HG03520 (cell line): Measurements from ENCODE around the gene CYP46A1.

ENCODE experiments used
- ATAC-seq: cut with Tn5 transposase; IDR thresholded peaks from one replicate; pipeline ENCODE4 v1.9.1; 2021; ENCODE audit warnings: mild to moderate bottlenecking, moderate library complexity; ENCODE audit not compliant: unreplicated experiment

The CYP46A1 gene

DNA sequence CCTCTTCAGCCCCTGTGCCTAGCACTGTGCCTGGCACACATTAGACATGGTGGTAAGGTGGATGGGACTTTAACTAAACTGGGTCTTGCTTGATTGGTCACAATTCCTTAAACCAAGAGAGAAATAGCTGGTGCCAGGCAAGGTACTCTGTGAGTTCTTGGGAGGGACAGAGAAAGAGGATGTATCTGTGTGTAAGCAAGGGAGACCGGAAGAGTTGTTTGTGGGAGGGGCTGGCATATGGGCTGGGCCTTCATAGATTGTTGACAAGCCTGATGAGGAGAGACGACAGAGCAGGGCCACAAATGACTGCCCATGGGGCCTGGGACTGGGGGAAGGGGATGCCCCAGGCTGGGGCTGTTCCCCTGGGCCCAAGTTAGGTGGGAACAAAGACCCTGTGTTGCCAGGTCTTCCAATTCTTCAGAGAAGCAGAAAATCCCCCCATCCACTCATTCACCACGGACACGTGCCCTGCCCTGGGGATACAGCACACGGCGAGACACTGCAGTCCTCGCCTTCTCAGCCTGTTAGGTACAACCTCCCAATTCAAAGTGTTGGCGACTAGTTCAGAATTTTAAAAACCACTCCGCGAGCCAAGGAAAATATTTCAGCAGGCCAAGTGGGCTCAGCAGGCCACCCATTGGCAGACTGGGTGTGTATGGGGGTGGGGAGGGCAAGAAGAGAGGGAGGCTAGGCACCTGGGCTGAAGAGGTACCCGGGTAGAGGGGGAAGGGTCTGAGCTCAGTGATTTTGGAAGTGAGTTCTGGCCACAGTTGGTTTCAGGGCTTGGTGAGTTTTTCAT is 11.4 kb upstream of the CYP46A1 start:
- peak; percentile 83 for ATAC-seq

GRCh38 chr14:99673305-99674063 is 10.6 kb upstream of the CYP46A1 start:
- no peak for ATAC-seq

DNA sequence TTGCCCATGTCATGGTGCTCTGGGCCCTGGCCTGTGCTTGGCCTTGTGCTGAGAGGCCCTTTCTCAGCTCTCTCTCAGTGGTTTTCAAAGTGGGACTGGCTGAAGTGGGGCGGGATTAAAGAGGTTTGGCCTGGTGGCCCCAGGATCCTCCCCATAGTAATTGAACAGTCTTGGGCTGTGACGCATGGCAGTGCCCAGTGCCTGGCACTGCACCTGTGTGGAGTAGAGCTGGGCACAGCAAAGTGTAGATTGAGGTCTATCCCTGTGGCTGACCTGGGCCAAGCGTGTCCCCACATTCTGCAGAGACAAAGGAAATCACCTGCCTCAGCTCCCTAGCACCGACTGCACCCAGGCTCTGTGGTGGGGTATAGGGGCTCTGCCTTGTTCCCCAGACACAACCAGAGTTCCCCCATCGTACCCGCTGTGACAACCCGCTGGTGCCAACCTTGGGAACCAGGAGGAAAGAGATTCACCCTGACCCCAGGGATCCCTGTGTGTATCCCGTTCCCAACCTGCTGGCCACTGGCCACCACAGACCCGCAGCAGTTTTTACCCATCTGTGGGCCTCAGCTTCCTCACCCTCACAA is 9.9 kb upstream of the CYP46A1 start:
- ATAC-seq: no peak

DNA sequence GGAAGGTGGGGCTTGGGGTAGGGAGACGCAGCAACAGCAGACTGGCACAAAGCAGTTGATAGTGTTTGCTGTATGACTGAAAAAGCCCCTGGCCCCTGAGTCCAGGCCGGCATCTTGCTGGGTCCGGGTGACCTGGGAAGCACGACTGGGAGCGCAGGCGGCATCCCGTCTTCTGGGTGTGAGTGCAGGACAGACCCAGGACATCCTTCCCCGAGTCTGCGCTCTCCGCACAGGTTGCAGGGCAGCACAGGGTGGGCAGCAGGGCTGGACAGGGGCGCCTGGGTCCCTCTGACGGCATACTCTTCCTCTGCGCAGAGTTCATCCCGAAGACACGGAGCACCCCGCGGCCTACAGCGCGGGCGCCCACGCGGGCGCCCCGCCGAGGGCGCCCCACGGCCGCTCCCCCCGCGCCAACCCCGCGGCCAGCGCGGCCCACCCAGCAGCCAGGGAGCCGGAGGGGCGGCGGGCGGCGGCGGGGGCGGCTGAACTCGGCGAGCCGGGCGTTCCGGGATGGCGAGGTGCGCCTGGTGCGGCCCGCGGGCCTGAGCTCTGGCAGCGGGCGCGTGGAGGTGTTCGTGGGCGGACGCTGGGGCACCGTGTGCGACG is 9.2 kb upstream of the CYP46A1 start:
- ATAC-seq: no peak

DNA sequence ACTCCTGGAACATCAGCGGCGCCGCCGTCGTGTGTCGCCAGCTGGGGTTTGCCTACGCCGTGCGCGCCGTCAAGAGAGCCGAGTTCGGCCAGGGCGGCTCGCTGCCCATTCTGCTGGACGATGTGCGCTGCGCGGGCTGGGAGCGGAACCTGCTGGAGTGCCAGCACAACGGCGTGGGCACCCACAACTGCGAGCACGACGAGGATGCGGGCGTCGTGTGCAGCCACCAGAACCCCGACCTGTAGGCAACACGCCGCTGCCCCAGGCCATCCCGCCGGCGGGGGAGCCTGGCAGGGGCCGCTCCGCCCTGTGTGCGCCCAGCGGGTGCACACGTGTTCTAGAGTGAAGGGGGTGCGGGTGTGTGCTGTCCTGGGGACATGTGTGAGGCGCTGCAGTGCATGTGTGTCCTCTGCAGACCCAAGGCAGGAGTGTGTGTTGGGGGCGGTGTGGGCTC is 8.7 kb upstream of the CYP46A1 start:
- ATAC-seq: no peak

GRCh38 chr14:99675951-99676350 is 8.1 kb upstream of the CYP46A1 start:
- ATAC-seq: no peak

DNA sequence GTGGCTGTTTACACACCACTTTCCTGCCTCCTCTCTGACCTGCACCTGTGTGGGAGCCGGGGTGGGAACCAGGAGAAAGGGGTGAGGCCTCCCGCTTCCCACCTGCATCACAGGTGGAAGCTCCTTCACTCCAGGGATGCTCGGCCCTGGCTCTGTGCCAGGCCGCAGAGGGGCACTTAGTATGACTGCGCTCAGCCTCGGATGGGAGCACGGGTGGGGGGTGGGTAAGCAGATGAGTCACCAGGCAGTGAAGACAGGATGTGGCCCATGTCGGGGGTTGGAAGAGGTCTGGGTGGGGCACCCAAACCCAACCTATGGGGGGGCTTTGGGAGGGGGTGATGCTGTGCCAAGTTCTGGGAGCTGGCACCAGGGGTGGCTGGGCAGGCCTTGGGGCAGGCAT is 7.4 kb upstream of the CYP46A1 start:
- no peak for ATAC-seq

- no peak for ATAC-seq
These were observed 6.6 kb upstream of the CYP46A1 start for GRCh38 chr14:99677231-99678140.

DNA sequence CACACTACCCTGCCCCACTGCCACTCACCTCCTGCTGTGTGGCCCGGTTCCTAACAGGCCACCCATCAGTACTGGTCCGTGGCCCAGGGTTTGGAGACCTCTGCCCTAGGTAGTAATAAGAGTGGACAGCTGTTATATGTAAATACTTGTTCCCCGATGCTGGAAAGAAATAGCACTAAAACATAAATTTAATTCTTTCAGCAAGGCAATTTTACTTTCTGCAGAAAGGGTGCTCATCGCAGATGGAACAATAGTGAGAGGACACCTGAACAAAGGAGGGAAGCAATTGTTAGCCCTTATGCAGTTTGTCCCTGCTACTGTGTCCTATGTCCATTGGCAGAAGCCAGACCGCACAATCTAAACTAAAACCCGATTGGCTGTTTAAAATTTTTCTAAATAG is 5.9 kb upstream of the CYP46A1 start:
- ATAC-seq: no peak

- no peak for ATAC-seq
These were observed 5.0 kb upstream of the CYP46A1 start for GRCh38 chr14:99679111-99679510.

DNA sequence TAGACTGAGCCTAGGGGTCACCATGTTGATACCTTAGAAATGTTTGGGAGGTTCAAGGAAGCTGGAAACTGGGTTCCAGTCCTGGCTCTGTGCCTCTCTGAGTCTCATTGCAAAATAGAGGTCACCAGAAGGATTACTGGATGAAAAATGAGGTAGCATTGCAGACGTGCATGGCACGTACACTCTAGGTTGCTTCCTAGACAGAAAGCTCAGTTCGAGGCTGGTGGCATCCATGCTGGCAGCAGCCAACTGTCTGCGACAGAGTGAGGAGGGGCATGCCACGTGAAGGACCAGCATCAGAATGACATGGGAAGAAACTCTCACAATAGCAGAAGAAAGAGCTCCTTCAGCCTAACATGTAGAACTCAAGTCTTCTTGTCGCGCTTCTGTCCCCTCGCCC is 4.6 kb upstream of the CYP46A1 start:
- no peak for ATAC-seq

GRCh38 chr14:99679996-99680395 is 4.1 kb upstream of the CYP46A1 start:
- no peak for ATAC-seq

GRCh38 chr14:99681101-99681831 is 2.8 kb upstream of the CYP46A1 start:
- ATAC-seq: no peak

GRCh38 chr14:99681832-99682148 is 2.3 kb upstream of the CYP46A1 start:
- ATAC-seq: no peak

DNA sequence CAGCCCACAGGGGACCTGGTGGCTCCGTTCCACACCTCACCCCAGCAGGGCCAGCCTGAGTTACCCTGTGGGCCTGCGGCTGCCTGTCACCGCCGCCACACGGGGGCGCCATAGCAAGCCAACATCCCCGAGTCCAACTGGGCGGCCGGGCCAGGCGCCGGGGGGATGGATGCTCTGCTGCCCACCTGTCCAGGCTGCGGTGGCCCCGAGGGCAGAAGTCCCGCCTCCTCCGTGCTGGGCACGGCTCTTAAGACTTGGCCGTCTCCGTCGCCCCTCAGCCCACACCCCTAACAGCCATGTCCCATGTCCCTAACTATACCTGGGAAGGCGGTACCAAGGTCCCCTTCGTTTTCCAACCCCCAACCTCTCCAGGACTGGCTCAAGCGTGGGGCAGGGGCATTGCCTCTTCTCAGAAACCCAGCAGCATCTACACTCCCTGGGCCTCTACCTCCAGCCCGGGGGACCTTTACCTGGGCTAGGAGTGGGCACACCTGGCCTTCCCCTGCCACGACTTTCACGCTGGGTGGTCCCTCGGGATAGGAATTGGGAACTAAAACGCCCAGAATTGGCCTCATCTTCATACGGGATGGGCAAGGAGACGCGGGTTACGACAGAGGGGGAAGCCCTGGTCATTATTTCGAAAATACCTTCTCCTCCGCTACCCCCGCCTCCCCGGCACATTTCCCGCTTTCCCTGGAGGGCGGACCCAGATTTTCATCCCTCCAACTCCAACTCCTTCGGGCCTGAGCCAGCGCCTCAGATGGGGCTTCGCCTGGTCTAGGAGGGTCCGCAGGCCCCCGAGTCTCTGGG is 1.1 kb upstream of the CYP46A1 start:
- ATAC-seq: peak; percentile 31

DNA sequence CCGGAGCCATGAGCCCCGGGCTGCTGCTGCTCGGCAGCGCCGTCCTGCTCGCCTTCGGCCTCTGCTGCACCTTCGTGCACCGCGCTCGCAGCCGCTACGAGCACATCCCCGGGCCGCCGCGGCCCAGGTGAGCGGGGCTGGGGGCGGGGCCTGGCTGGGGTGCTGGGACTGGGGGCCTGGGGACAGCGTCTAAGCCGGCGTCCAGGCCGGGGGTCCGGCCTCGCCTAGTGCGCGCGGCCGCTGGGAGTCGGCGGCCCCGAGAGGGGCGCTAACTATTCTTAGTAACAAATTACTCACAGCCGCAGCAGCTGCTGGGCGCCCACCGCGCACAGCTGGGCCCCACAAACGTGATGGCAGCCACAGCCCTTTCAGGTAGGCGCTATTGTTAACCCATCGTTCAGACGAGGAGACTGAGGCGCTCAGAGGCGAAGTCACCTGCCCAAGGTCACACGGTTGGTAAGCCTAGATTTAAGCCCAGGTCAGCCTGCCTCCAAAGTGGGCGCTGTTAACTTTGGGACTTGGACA is 374 bp downstream of the CYP46A1 start:
- peak; percentile 28 for ATAC-seq

GRCh38 chr14:99685151-99685591 is 1.1 kb downstream of the CYP46A1 start:
- no peak for ATAC-seq

- ATAC-seq: no peak
These were observed 1.5 kb downstream of the CYP46A1 start for GRCh38 chr14:99685596-99685995.
